ENCODE measurements around the gene VPS13D.
A peak's percentile ranks its signal among the peaks of the same experiment; 100 is the strongest.
"Not testable (repeated sequence)": the region's sequence is repeated elsewhere in the genome, so short reads cannot be mapped to it uniquely, and the experiment has no call there.

VPS13D gene

GRCh38 chr1:12462586-12462985 is 232.8 kb downstream of the VPS13D start:
- Histone ChIP-seq H3K4me1 (ENCODE audit: insufficient read depth, low read length) (peaks cover 73% of the 10 kb centered on the region), H3K9ac (ENCODE audit: low read length) (no peak overlapping the region), H3K27ac (ENCODE audit: low read depth, low read length) (peak overlapping the region; percentile 84), H3K36me3 (ENCODE audit: insufficient read depth, low read length) (no peaks in the 10 kb centered on the region), H3K9me3 (ENCODE audit: low read length) (no peaks in the 10 kb centered on the region), H3K27me3 (ENCODE audit: control insufficient read depth in 1 of 2, insufficient read depth in 2 of 2, low read length in 2 of 2) (no peaks in the 10 kb centered on the region), H3K4me3 (ENCODE audit: low read depth in 1 of 2, low read length in 2 of 2) (no peak overlapping the region)

GRCh38 chr1:12464045-12464461 is 234.2 kb downstream of the VPS13D start:
- peak overlapping the region; percentile 67 for H3K27ac ChIP-seq (ENCODE audit: low read depth, low read length)

GRCh38 chr1:12464598-12465056 is 234.8 kb downstream of the VPS13D start:
- H3K9ac ChIP-seq (ENCODE audit: low read length), result no peak overlapping the region
- no peak overlapping the region for H3K4me3 ChIP-seq (ENCODE audit: low read depth in 1 of 2, low read length in 2 of 2)
- H3K4me1 ChIP-seq (ENCODE audit: insufficient read depth, low read length), result peaks cover 61% of the 10 kb centered on the region
- peak overlapping the region; percentile 67 for H3K27ac ChIP-seq (ENCODE audit: low read depth, low read length)
- no peaks in the 10 kb centered on the region for H3K27me3 ChIP-seq (ENCODE audit: control insufficient read depth in 1 of 2, insufficient read depth in 2 of 2, low read length in 2 of 2)
- no peaks in the 10 kb centered on the region for H3K36me3 ChIP-seq (ENCODE audit: insufficient read depth, low read length)
- no peaks in the 10 kb centered on the region for H3K9me3 ChIP-seq (ENCODE audit: low read length)

More at GRCh38 chr1:12464045-12464461, 234.2 kb downstream of the VPS13D start:
- no peaks in the 10 kb centered on the region for H3K27me3 ChIP-seq (ENCODE audit: control insufficient read depth in 1 of 2, insufficient read depth in 2 of 2, low read length in 2 of 2)
- no peaks in the 10 kb centered on the region for H3K9me3 ChIP-seq (ENCODE audit: low read length)
- H3K4me1 ChIP-seq (ENCODE audit: insufficient read depth, low read length), result peaks cover 58% of the 10 kb centered on the region
- no peaks in the 10 kb centered on the region for H3K36me3 ChIP-seq (ENCODE audit: insufficient read depth, low read length)
- H3K9ac ChIP-seq (ENCODE audit: low read length), result no peak overlapping the region
- H3K4me3 ChIP-seq (ENCODE audit: low read depth in 1 of 2, low read length in 2 of 2), result no peak overlapping the region

- no peaks in the 10 kb centered on the region for H3K27me3 ChIP-seq (ENCODE audit: control insufficient read depth in 1 of 2, insufficient read depth in 2 of 2, low read length in 2 of 2)
- H3K9ac ChIP-seq (ENCODE audit: low read length), result no peak overlapping the region
- H3K4me3 ChIP-seq (ENCODE audit: low read depth in 1 of 2, low read length in 2 of 2), result no peak overlapping the region
- H3K27ac ChIP-seq (ENCODE audit: low read depth, low read length), result peak overlapping the region; percentile 67
- H3K36me3 ChIP-seq (ENCODE audit: insufficient read depth, low read length), result no peaks in the 10 kb centered on the region
- peaks cover 61% of the 10 kb centered on the region for H3K4me1 ChIP-seq (ENCODE audit: insufficient read depth, low read length)
- no peaks in the 10 kb centered on the region for H3K9me3 ChIP-seq (ENCODE audit: low read length)
These were observed 235.3 kb downstream of the VPS13D start for GRCh38 chr1:12465126-12465525.

- Histone ChIP-seq H3K9me3 (ENCODE audit: low read length) (no peaks in the 10 kb centered on the region), H3K27ac (ENCODE audit: low read depth, low read length) (no peak overlapping the region), H3K9ac (ENCODE audit: low read length) (no peak overlapping the region), H3K27me3 (ENCODE audit: control insufficient read depth in 1 of 2, insufficient read depth in 2 of 2, low read length in 2 of 2) (no peaks in the 10 kb centered on the region), H3K4me1 (ENCODE audit: insufficient read depth, low read length) (peaks cover 53% of the 10 kb centered on the region), H3K4me3 (ENCODE audit: low read depth in 1 of 2, low read length in 2 of 2) (no peak overlapping the region), H3K36me3 (ENCODE audit: insufficient read depth, low read length) (no peaks in the 10 kb centered on the region)
These were observed 237.0 kb downstream of the VPS13D start for GRCh38 chr1:12466816-12467215.

- Histone ChIP-seq H3K36me3 (ENCODE audit: insufficient read depth, low read length) (no peaks in the 10 kb centered on the region), H3K27me3 (ENCODE audit: control insufficient read depth in 1 of 2, insufficient read depth in 2 of 2, low read length in 2 of 2) (no peaks in the 10 kb centered on the region), H3K4me3 (ENCODE audit: low read depth in 1 of 2, low read length in 2 of 2) (no peak overlapping the region), H3K27ac (ENCODE audit: low read depth, low read length) (no peak overlapping the region), H3K9me3 (ENCODE audit: low read length) (no peaks in the 10 kb centered on the region), H3K9ac (ENCODE audit: low read length) (no peak overlapping the region), H3K4me1 (ENCODE audit: insufficient read depth, low read length) (peaks cover 52% of the 10 kb centered on the region)
These were observed 237.9 kb downstream of the VPS13D start for GRCh38 chr1:12467570-12468286.

GRCh38 chr1:12468323-12468722 is 238.5 kb downstream of the VPS13D start:
- Histone ChIP-seq H3K4me3 (ENCODE audit: low read depth in 1 of 2, low read length in 2 of 2) (no peak overlapping the region), H3K27me3 (ENCODE audit: control insufficient read depth in 1 of 2, insufficient read depth in 2 of 2, low read length in 2 of 2) (no peaks in the 10 kb centered on the region), H3K9me3 (ENCODE audit: low read length) (no peaks in the 10 kb centered on the region), H3K36me3 (ENCODE audit: insufficient read depth, low read length) (no peaks in the 10 kb centered on the region), H3K9ac (ENCODE audit: low read length) (no peak overlapping the region), H3K27ac (ENCODE audit: low read depth, low read length) (no peak overlapping the region), H3K4me1 (ENCODE audit: insufficient read depth, low read length) (peaks cover 52% of the 10 kb centered on the region)

GRCh38 chr1:12469493-12469892 is 239.7 kb downstream of the VPS13D start:
- Histone ChIP-seq H3K9me3 (ENCODE audit: low read length) (no peaks in the 10 kb centered on the region), H3K4me1 (ENCODE audit: insufficient read depth, low read length) (peaks cover 52% of the 10 kb centered on the region), H3K4me3 (ENCODE audit: low read depth in 1 of 2, low read length in 2 of 2) (no peak overlapping the region), H3K9ac (ENCODE audit: low read length) (no peak overlapping the region), H3K27me3 (ENCODE audit: control insufficient read depth in 1 of 2, insufficient read depth in 2 of 2, low read length in 2 of 2) (no peaks in the 10 kb centered on the region), H3K27ac (ENCODE audit: low read depth, low read length) (peak overlapping the region; percentile 22), H3K36me3 (ENCODE audit: insufficient read depth, low read length) (no peaks in the 10 kb centered on the region)

GRCh38 chr1:12469990-12470389 is 240.2 kb downstream of the VPS13D start:
- Histone ChIP-seq H3K27me3 (ENCODE audit: control insufficient read depth in 1 of 2, insufficient read depth in 2 of 2, low read length in 2 of 2) (no peaks in the 10 kb centered on the region), H3K9me3 (ENCODE audit: low read length) (no peaks in the 10 kb centered on the region), H3K4me3 (ENCODE audit: low read depth in 1 of 2, low read length in 2 of 2) (no peak overlapping the region), H3K9ac (ENCODE audit: low read length) (no peak overlapping the region), H3K27ac (ENCODE audit: low read depth, low read length) (peak overlapping the region; percentile 22), H3K4me1 (ENCODE audit: insufficient read depth, low read length) (peaks cover 52% of the 10 kb centered on the region), H3K36me3 (ENCODE audit: insufficient read depth, low read length) (no peaks in the 10 kb centered on the region)

- not testable (repeated sequence) for H3K27me3 ChIP-seq (ENCODE audit: control insufficient read depth in 1 of 2, insufficient read depth in 2 of 2, low read length in 2 of 2); H3K9me3 ChIP-seq (ENCODE audit: low read length); H3K36me3 ChIP-seq (ENCODE audit: insufficient read depth, low read length); H3K4me3 ChIP-seq (ENCODE audit: low read depth in 1 of 2, low read length in 2 of 2); H3K9ac ChIP-seq (ENCODE audit: low read length); H3K27ac ChIP-seq (ENCODE audit: low read depth, low read length)
- H3K4me1 ChIP-seq (ENCODE audit: insufficient read depth, low read length), result peaks cover 55% of the 10 kb centered on the region
These were observed 241.1 kb downstream of the VPS13D start for GRCh38 chr1:12470916-12471315.

- Histone ChIP-seq H3K4me1 (ENCODE audit: insufficient read depth, low read length) (peaks cover 69% of the 10 kb centered on the region), H3K9me3 (ENCODE audit: low read length) (no peaks in the 10 kb centered on the region), H3K27me3 (ENCODE audit: control insufficient read depth in 1 of 2, insufficient read depth in 2 of 2, low read length in 2 of 2) (no peaks in the 10 kb centered on the region), H3K27ac (ENCODE audit: low read depth, low read length) (peak overlapping the region; percentile 73), H3K4me3 (ENCODE audit: low read depth in 1 of 2, low read length in 2 of 2) (no peak overlapping the region), H3K9ac (ENCODE audit: low read length) (no peak overlapping the region), H3K36me3 (ENCODE audit: insufficient read depth, low read length) (no peaks in the 10 kb centered on the region)
These were observed 242.4 kb downstream of the VPS13D start for GRCh38 chr1:12472156-12472797.
